HG03558 (cell line): Measurements from ENCODE around the gene DNASE1L3.
"Not testable (repeated sequence)": the region's sequence is repeated elsewhere in the genome, so short reads cannot be mapped to it uniquely, and the experiment has no call there.

Experiments
- ATAC-seq: cut with Tn5 transposase; IDR thresholded peaks from one replicate; pipeline ENCODE4 v1.9.1; 2021; ENCODE audit warnings: moderate number of reproducible peaks; ENCODE audit not compliant: unreplicated experiment; ENCODE audit errors: extremely low read depth

Gene DNASE1L3

GRCh38 chr3:58210761-58211460 lies at the start of gene DNASE1L3:
DNASE1L3 (minus strand) TSS chr3:58210972; CDS start chr3:58210906, 66 bp downstream.
- no peak for ATAC-seq

GRCh38 chr3:58260261-58260731 lies 49.5 kb upstream of the DNASE1L3 start:
- ATAC-seq = no peak

GRCh38 chr3:58258392-58259055 lies 47.8 kb upstream of the DNASE1L3 start:
- no peak for ATAC-seq

DNA sequence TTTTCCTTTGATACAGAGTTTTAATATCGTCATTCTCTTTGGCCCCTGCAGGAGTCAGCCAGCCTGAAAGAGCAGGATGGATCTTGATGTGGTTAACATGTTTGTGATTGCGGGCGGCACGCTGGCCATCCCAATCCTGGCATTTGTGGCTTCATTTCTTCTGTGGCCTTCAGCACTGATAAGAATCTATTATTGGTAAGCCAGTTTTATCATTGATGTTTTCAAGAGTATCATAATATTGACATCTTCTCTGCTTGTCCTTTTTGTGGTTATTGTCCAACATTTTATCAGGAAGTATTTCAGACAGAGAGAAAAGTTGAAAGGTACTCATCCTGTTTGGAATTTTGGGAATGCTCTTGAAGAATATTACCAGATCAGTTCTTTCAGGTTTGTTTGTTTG lies 45.7 kb upstream of the DNASE1L3 start:
- ATAC-seq = no peak

- ATAC-seq = no peak
Measured at GRCh38 chr3:58256061-58256460, 45.3 kb upstream of the DNASE1L3 start.

DNA sequence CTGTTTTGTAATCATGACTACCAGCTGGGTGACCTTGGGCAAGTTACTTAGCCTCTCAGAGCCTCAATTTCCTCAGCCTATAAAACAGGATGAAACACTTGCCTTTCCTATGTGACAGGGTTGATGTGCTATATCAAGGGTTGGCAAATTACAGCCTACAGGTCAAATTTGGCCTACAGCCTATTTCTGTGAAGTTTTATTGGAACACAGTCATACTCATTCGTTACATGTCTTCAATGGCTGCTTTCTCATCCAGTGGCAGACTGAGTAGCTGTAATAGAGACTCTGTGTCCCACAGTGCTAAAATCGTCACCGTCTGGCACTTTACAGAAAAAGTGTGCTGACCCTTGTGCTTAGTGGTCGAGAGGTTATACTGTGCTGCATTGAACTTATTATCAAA lies 43.4 kb upstream of the DNASE1L3 start:
- ATAC-seq = no peak

- ATAC-seq = no peak
Measured at GRCh38 chr3:58251631-58252035, 40.9 kb upstream of the DNASE1L3 start.

- no peak for ATAC-seq
Measured at GRCh38 chr3:58250093-58250707, 39.4 kb upstream of the DNASE1L3 start.

DNA sequence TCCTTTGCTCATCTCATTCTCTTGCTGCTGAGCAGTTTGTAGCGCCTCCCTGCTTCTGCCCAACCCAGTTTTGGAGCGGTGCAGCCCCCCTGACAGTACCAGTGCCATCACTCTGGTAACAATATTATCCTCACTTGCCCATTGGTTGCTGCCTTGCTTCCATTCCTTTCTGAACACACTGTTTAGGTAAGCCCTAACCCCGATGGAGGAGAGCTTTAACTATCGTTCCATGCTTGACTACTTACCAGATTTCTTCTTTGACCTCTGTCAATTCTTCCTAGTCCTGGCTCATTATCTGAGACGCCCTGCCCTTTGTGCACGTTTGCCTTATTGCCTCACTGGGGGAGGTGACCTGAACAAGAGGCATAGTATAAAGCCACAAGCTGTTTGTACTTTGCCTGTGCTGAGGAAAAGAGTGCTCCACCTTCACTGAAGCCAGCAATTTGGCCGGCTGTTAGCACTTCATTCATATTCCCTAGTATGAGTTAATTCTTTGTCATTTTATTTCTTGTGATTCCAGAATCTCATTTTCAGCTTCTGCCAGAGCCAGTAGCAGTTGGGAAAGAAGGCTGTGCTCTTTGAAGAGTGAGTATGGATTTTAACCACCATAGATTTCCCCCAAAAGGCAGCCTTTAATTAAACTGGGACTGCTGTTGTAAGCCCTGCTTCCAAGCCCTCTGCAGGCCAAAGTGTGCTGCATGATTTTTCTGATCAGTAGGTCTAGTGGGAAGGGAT lies 38.8 kb upstream of the DNASE1L3 start:
- no peak for ATAC-seq

- no peak for ATAC-seq
Measured at GRCh38 chr3:58246148-58247047, 35.6 kb upstream of the DNASE1L3 start.

GRCh38 chr3:58243976-58244585 lies 33.3 kb upstream of the DNASE1L3 start:
- no peak for ATAC-seq

- ATAC-seq = not testable (repeated sequence)
Measured at GRCh38 chr3:58242860-58243259, 32.1 kb upstream of the DNASE1L3 start.

- no peak for ATAC-seq
Measured at GRCh38 chr3:58242340-58242739, 31.6 kb upstream of the DNASE1L3 start.

DNA sequence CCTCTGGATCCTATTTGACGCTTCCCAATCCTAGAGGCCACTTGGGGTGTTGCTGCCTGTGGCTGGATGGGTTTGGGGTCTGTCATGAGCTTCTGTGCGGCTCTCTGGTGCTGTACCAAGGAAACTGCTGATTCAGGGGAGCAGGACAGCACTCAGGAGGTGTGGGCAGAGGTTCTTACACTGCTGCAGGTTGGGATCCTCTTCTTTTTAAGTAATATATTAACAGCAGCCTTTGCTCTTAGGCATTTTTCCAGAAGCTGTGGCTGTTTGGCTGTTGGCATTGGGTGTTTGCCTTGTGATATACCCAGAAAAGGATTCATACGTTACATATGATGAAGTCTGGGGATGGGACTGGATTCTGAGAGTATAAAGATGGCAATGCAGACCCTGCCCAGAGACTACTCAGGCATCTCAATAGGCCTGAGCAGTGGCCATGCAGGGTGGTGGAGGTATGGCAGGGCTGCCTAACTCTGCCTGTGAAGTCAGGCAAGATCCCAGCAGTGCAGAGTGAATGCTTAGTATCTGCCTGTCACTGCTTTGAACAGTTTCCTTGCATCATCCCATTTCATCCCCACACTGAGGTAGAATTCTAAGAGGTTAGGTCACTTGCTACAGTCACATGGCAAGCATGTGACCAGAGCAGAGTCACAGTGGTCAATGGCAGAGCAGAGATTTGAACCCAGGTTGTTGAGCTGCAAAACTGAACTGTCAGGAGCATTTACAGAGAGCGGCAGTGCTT lies 30.7 kb upstream of the DNASE1L3 start:
- ATAC-seq = no peak

DNA sequence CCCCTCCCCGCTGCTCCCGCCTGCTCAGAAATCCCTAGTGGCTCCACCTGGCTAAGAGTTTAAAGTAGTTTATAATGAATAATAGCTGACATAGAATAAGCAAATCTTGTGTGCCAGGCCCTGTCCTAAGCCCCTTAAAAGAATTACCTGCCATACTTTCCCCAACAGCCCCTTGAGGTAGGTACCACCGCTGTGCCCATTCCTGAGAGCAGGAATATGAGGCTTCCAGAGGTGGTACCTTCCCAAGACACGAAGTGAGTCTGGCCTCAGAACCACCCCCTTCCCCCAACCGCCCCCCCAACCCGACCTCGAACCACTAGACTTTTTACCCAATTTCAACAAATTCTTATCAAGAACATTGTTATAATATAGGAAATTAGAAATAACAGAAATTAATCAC lies 28.1 kb upstream of the DNASE1L3 start:
- ATAC-seq = no peak

- no peak for ATAC-seq
Measured at GRCh38 chr3:58237941-58238681, 27.3 kb upstream of the DNASE1L3 start.

GRCh38 chr3:58237238-58237940 lies 26.6 kb upstream of the DNASE1L3 start, which contains the start of gene ABHD6:
ABHD6 (plus strand) TSS chr3:58237792; CDS start chr3:58256587, 18,795 bp downstream.
- ATAC-seq = no peak
